Neural progenitor cell (in vitro differentiated cells): ENCODE data around the gene UBE2E1. TPM values are rescaled to one million over a fixed set of nuclear protein-coding genes. Genes with fewer than 3 reads are reported as not detected.
"Not testable (repeated sequence)": the region's sequence is repeated elsewhere in the genome, so short reads cannot be mapped to it uniquely, and the experiment has no call there.

Experiments
- DNase-seq: peaks from one replicate; pipeline ENCODE4 v3.0.0-alpha.2; 2016; ENCODE audit warnings: low spot score
- H2AFZ ChIP-seq: fragments of 200-600 bp; sonication (generic); replicated peaks from 2 replicates; pipeline ENCODE4 v1.6.1; 2016; ENCODE audit warnings: antibody characterized with exemption
- H3F3A ChIP-seq: fragments of 200-600 bp; sonication (generic); 2 replicates; pipeline ENCODE4 v1.6.1; 2016; ENCODE audit warnings: antibody characterized with exemption, low read depth
- H3K27ac ChIP-seq: fragments of 200-600 bp; sonication (generic); 2 replicates; pipeline ENCODE4 v1.5.1; 2016; ENCODE audit warnings: mild to moderate bottlenecking
- H3K27me3 ChIP-seq: fragments of 200-600 bp; sonication (generic); 2 replicates; pipeline ENCODE4 v1.6.1; 2016; ENCODE audit warnings: mild to moderate bottlenecking, moderate library complexity
- H3K36me3 ChIP-seq: fragments of 200-600 bp; sonication (generic); 2 replicates; pipeline ENCODE4 v1.5.1; 2016
- H3K4me1 ChIP-seq: fragments of 200-600 bp; sonication (generic); 2 replicates; pipeline ENCODE4 v1.6.1; 2016; ENCODE audit warnings: mixed run types
- H3K4me2 ChIP-seq: fragments of 200-600 bp; sonication (generic); 2 replicates; pipeline ENCODE4 v1.6.1; 2016
- H3K4me3 ChIP-seq: fragments of 200-600 bp; sonication (generic); 2 replicates; pipeline ENCODE4 v1.5.1; 2016
- H3K79me2 ChIP-seq: fragments of 200-600 bp; sonication (generic); 2 replicates; pipeline ENCODE4 v1.6.1; 2016; ENCODE audit warnings: low read depth
- H3K9ac ChIP-seq: fragments of 200-600 bp; sonication (generic); 2 replicates; pipeline ENCODE4 v1.6.1; 2016
- H3K9me3 ChIP-seq: fragments of 200-600 bp; sonication (generic); 2 replicates; pipeline ENCODE4 v1.5.1; 2016; ENCODE audit warnings: low read depth
- H4K20me1 ChIP-seq: fragments of 200-600 bp; sonication (generic); 2 replicates; pipeline ENCODE4 v1.6.1; 2016; ENCODE audit warnings: low read depth
- H3K27ac Mint-ChIP-seq: 3 replicates; pipeline ENCODE4 v1.8.0; 2021; ENCODE audit warnings: mixed read lengths
- H3K27me3 Mint-ChIP-seq: 2 replicates; pipeline ENCODE4 v1.8.0; 2022; ENCODE audit warnings: low read depth, mild to moderate bottlenecking, inconsistent platforms, moderate library complexity, mixed read lengths; ENCODE audit not compliant: insufficient read depth
- H3K36me3 Mint-ChIP-seq: 3 replicates; pipeline ENCODE4 v1.8.0; 2021; ENCODE audit warnings: mixed read lengths
- H3K4me1 Mint-ChIP-seq: 3 replicates; pipeline ENCODE4 v1.8.0; 2021; ENCODE audit warnings: mixed read lengths
- H3K4me3 Mint-ChIP-seq: 3 replicates; pipeline ENCODE4 v1.8.0; 2021; ENCODE audit warnings: mild to moderate bottlenecking, moderate library complexity, mixed read lengths
- H3K9me3 Mint-ChIP-seq: 3 replicates; pipeline ENCODE4 v1.8.0; 2020; ENCODE audit warnings: mixed read lengths
- EZH2 ChIP-seq: fragments of 200-600 bp; sonication (generic); IDR thresholded peaks from 2 replicates; pipeline ENCODE4 v1.6.1; 2017; ENCODE audit warnings: antibody characterized with exemption, mild to moderate bottlenecking, moderate library complexity
- EZH2phosphoT487 ChIP-seq: fragments of 200-600 bp; sonication (generic); IDR thresholded peaks from 2 replicates; pipeline ENCODE4 v1.6.1; 2017; ENCODE audit warnings: antibody characterized with exemption
- total RNA-seq: library from RNA; depleted of rRNA; stranded (reverse); fragments of >200 nt; gene quantifications from 2 replicates; pipeline ENCODE4 v1.2.3, GENCODE V29; 2015; ENCODE audit warnings: low replicate concordance
- TF ChIP-seq, protein P1 (sequence below): fragments of 200-600 bp; sonication (generic); IDR thresholded peaks from 2 replicates; pipeline ENCODE4 v1.5.1; 2017; ENCODE audit warnings: antibody characterized with exemption, mild to moderate bottlenecking

Gene UBE2E1
- total RNA-seq, 1 donor from 2014 or later = 391 TPM

DNA sequence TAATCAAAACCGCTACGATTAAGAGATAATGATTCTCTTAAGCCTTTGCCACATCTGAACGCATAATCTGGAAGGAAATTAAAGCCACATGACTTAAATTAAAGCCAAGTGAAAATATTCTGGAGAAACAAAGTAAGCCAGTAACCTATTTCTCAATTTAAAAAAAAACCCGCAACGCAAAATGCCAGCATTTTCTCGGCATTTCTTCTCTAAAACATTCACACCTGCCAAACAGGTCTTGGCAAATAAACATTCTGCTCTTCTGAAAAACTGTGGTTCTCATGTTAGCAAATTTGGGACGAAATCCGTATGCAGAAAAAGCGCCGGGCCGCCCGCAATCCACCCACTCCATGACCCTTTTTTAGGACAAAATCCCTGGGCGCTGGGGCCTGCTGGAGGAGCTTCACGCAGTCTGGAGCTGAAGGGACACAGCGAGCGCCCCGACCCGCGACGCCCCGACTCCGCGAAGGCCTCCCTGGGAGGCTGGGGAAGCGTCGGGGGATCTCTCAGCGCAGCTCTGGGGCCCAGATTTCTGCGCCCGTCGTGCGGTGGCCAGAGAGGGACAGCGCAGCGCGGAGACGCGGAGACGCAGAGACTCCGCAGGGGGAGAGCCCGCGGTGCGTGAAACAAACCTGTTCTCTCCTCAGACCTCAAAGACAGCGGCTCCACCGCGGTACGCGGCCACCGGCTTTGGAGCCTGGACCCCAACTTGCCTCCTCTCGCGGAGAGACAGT lies 110.6 kb downstream of the UBE2E1 start:
- Histone ChIP-seq H3K9me3 (no peaks in the 10 kb centered on the region), H3K27ac (peak overlapping the region; percentile 29), H4K20me1 (peaks cover 47% of the 10 kb centered on the region), H3K9ac (peak overlapping the region; percentile 70), H3K4me3 (peak overlapping the region; percentile 88), H3F3A (peaks cover 35% of the 10 kb centered on the region), H3K79me2 (peaks cover 86% of the 10 kb centered on the region), H3K27me3 (no peaks in the 10 kb centered on the region), H3K4me1 (peaks cover 21% of the 10 kb centered on the region), H3K36me3 (peaks cover 19% of the 10 kb centered on the region), H3K4me2 (peak overlapping the region; percentile 96), H2AFZ (peak overlapping the region; percentile 59)
- Mint-ChIP-seq H3K9me3 (peaks cover 3% of the 10 kb centered on the region), H3K27ac (peak overlapping the region; percentile 98), H3K4me3 (peak overlapping the region; percentile 99), H3K4me1 (peaks cover 41% of the 10 kb centered on the region), H3K36me3 (peaks cover 35% of the 10 kb centered on the region), H3K27me3 (peaks cover 2% of the 10 kb centered on the region)
- TF ChIP-seq EZH2 (peak; percentile 22), EZH2phosphoT487 (no peak)
- no peak for DNase-seq

DNA sequence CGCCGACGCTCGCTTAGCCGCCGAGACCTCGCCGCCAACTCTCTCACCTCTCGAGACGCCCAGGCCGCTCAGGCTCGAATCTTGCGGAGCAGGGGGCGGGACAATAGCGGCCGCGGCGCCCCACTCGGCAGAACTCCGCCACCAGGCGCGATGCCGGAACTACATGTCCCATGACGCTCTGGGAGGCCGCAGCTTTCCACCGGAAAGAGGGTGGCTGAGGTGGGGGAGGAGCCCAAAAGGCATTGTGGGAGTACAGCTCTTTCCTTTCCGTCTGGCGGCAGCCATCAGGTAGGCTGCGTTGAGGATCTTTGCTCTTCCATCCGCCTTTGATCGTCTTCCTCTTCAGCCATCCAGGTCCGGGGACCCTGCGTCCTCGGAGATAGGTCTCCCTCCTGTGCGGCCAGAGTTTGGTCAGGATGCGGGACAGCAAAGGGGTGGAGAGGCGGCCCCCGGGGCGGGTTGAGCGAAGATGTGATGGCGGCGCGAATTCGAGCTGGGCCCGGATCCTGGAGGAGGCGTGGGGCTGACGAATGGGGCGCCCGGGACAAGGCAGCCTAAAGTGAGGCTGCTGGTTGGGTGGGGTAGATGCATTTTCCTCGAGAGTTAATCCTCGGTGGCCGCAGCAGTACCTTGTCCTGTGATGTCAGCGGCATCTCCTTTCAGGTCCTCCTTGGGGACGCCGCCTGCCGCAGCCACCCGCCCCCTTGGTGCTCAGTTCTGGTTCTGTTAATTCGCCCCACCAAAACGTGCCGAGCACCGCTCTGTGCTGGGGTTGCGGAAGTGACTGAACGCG lies 111.3 kb downstream of the UBE2E1 start, which contains the start of the genes NKIRAS1 and RPL15:
Gene NKIRAS1, minus strand, starts transcription at position 105 of the 793 bp plus-strand sequence. CDS start 6,086 bp downstream, outside the sequence.
Gene RPL15, plus strand, starts transcription at position 247 of the 793 bp plus-strand sequence. CDS start 728 bp downstream, outside the sequence.
- Mint-ChIP-seq H3K27ac (peak within 1 kb of the TSS; percentile 98), H3K4me3 (peak within 1 kb of the TSS; percentile 99), H3K4me1 (peaks cover 41% of the 10 kb centered on the region), H3K27me3 (peaks cover 2% of the 10 kb centered on the region), H3K9me3 (peaks cover 3% of the 10 kb centered on the region), H3K36me3 (peaks cover 38% of the 10 kb centered on the region)
- H3K4me1 ChIP-seq = peaks cover 21% of the 10 kb centered on the region
- TF ChIP-seq, protein P1, sequence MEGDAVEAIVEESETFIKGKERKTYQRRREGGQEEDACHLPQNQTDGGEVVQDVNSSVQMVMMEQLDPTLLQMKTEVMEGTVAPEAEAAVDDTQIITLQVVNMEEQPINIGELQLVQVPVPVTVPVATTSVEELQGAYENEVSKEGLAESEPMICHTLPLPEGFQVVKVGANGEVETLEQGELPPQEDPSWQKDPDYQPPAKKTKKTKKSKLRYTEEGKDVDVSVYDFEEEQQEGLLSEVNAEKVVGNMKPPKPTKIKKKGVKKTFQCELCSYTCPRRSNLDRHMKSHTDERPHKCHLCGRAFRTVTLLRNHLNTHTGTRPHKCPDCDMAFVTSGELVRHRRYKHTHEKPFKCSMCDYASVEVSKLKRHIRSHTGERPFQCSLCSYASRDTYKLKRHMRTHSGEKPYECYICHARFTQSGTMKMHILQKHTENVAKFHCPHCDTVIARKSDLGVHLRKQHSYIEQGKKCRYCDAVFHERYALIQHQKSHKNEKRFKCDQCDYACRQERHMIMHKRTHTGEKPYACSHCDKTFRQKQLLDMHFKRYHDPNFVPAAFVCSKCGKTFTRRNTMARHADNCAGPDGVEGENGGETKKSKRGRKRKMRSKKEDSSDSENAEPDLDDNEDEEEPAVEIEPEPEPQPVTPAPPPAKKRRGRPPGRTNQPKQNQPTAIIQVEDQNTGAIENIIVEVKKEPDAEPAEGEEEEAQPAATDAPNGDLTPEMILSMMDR = peak; percentile 44
- no peak for TF ChIP-seq EZH2
- peaks cover 47% of the 10 kb centered on the region for H4K20me1 ChIP-seq
- peak; percentile 99 for DNase-seq
- H2AFZ ChIP-seq = peak within 1 kb of the TSS; percentile 59
- peaks cover 42% of the 10 kb centered on the region for H3F3A ChIP-seq
- peak within 1 kb of the TSS; percentile 88 for H3K4me3 ChIP-seq
- peak within 1 kb of the TSS; percentile 49 for H3K27ac ChIP-seq
- peaks cover 19% of the 10 kb centered on the region for H3K36me3 ChIP-seq
- H3K9me3 ChIP-seq = no peaks in the 10 kb centered on the region
- peak within 1 kb of the TSS; percentile 99 for H3K4me2 ChIP-seq
- peaks cover 78% of the 10 kb centered on the region for H3K79me2 ChIP-seq
- H3K27me3 ChIP-seq = no peaks in the 10 kb centered on the region
- peak within 1 kb of the TSS; percentile 98 for H3K9ac ChIP-seq

DNA sequence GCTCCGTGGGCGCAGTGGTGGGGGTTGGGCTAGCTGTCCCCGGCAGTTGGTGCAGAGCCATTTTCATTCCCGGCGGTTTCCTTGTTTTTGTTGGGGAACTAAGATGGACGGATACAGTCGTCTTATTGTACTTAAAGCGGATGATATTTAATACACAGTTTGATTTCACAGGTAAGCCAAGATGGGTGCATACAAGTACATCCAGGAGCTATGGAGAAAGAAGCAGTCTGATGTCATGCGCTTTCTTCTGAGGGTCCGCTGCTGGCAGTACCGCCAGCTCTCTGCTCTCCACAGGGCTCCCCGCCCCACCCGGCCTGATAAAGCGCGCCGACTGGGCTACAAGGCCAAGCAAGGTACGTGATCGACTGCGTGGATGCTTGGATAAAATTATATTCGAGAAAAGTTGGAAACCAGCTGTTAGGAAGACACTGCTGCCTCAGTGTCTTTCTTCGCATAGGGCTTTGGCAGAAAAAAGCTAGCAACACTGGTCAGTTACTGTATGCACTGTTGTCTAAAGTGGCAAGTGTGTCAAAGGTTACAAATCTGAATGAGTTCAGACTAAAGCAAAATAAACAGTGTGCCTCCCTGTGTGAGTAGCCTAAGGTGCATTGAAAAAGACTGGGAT lies 112.0 kb downstream of the UBE2E1 start:
- Mint-ChIP-seq H3K4me1 (peaks cover 41% of the 10 kb centered on the region), H3K27ac (peak overlapping the region; percentile 98), H3K4me3 (peak overlapping the region; percentile 99), H3K36me3 (peaks cover 36% of the 10 kb centered on the region)
- Histone ChIP-seq H3K36me3 (peaks cover 19% of the 10 kb centered on the region), H4K20me1 (peaks cover 47% of the 10 kb centered on the region), H3K4me3 (peak overlapping the region; percentile 88), H3K4me1 (peaks cover 21% of the 10 kb centered on the region), H3K79me2 (peaks cover 73% of the 10 kb centered on the region), H3F3A (peaks cover 48% of the 10 kb centered on the region), H3K9ac (peak overlapping the region; percentile 98), H3K4me2 (peak overlapping the region; percentile 99), H3K27ac (peak overlapping the region; percentile 49)
- not testable (repeated sequence) for DNase-seq, H2AFZ ChIP-seq, H3K9me3 Mint-ChIP-seq, H3K27me3 ChIP-seq, H3K27me3 Mint-ChIP-seq, H3K9me3 ChIP-seq

DNA sequence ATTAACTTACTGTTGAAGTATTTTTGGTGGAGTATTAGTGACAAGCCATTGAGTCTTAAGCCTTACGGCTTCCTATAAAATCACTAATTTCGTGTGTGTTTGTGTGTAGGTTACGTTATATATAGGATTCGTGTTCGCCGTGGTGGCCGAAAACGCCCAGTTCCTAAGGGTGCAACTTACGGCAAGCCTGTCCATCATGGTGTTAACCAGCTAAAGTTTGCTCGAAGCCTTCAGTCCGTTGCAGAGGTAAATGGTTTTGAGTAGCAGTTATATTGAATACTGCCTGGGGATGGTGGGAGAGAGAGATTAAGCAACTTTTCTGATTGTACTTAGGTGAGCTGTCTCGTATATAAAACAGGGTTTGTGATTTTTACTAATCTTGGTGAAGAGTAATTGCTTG lies 112.6 kb downstream of the UBE2E1 start:
- Mint-ChIP-seq H3K4me1 (peaks cover 41% of the 10 kb centered on the region), H3K36me3 (peaks cover 36% of the 10 kb centered on the region), H3K4me3 (peak overlapping the region; percentile 99)
- not testable (repeated sequence) for H3K27me3 ChIP-seq, H2AFZ ChIP-seq, H3K27ac Mint-ChIP-seq, DNase-seq, H3K27me3 Mint-ChIP-seq, H3K9me3 Mint-ChIP-seq, H3K9me3 ChIP-seq
- Histone ChIP-seq H3K27ac (peak overlapping the region; percentile 26), H3K4me1 (peaks cover 21% of the 10 kb centered on the region), H3K4me3 (peak overlapping the region; percentile 88), H3K79me2 (peaks cover 67% of the 10 kb centered on the region), H3K36me3 (peaks cover 19% of the 10 kb centered on the region), H4K20me1 (peaks cover 47% of the 10 kb centered on the region), H3F3A (peaks cover 48% of the 10 kb centered on the region), H3K4me2 (peak overlapping the region; percentile 99), H3K9ac (peak overlapping the region; percentile 98)
